GM12875 (cell line): Measurements from ENCODE around the gene SDR9C7.
"Not testable (repeated sequence)": the region's sequence is repeated elsewhere in the genome, so short reads cannot be mapped to it uniquely, and the experiment has no call there.

Source experiments
- H3K4me3 ChIP-seq: one replicate; pipeline ENCODE4 v1.5.1; 2011; ENCODE audit warnings: low read depth, low read length, control low read depth
- CTCF ChIP-seq: IDR thresholded peaks from 2 replicates; pipeline ENCODE4 v1.5.1; 2011; ENCODE audit warnings: low read depth, mild to moderate bottlenecking, control low read depth, inconsistent platforms, low read length, moderate library complexity, borderline replicate concordance; ENCODE audit not compliant: insufficient read depth

SDR9C7 gene

GRCh38 chr12:56885316-56885715 is 48.9 kb downstream of the SDR9C7 start:
- no peak for TF ChIP-seq CTCF
- no peak overlapping the region for H3K4me3 ChIP-seq

GRCh38 chr12:56884421-56884820 is 49.8 kb downstream of the SDR9C7 start:
- no peak for TF ChIP-seq CTCF

GRCh38 chr12:56882407-56882806 is 51.8 kb downstream of the SDR9C7 start:
- not testable (repeated sequence) for H3K4me3 ChIP-seq

More at GRCh38 chr12:56884421-56884820, 49.8 kb downstream of the SDR9C7 start:
- H3K4me3 ChIP-seq: no peak overlapping the region

- no peak overlapping the region for H3K4me3 ChIP-seq
- no peak for TF ChIP-seq CTCF
Observed at GRCh38 chr12:56880125-56880992, 53.8 kb downstream of the SDR9C7 start.

- not testable (repeated sequence) for H3K4me3 ChIP-seq
Observed at GRCh38 chr12:56879240-56880124, 54.7 kb downstream of the SDR9C7 start.

GRCh38 chr12:56878010-56878339 is 56.2 kb downstream of the SDR9C7 start:
- no peak overlapping the region for H3K4me3 ChIP-seq
- TF ChIP-seq CTCF: no peak

- TF ChIP-seq CTCF: no peak
- no peak overlapping the region for H3K4me3 ChIP-seq
Observed at GRCh38 chr12:56877195-56878009, 56.8 kb downstream of the SDR9C7 start.
